Chondrocyte (in vitro differentiated cells): Measurements from ENCODE around the gene PPP2R2C. TPM values are rescaled to one million over a fixed set of nuclear protein-coding genes. Genes with fewer than 3 reads are reported as not detected.

Experiments
- DNase-seq: peaks from one replicate; pipeline ENCODE4 v3.0.0; 2021; ENCODE audit warnings: mixed read lengths, low spot score
- H3K27ac Mint-ChIP-seq: one replicate; pipeline ENCODE4 v1.8.0; 2021; ENCODE audit warnings: mild to moderate bottlenecking, moderate library complexity, mixed read lengths; ENCODE audit not compliant: unreplicated experiment
- H3K27me3 Mint-ChIP-seq: 2 replicates; pipeline ENCODE4 v1.8.0; 2021; ENCODE audit warnings: low read depth, mixed read lengths
- H3K36me3 Mint-ChIP-seq: 2 replicates; pipeline ENCODE4 v1.8.0; 2021; ENCODE audit warnings: low read depth, mixed read lengths
- H3K4me1 Mint-ChIP-seq: 2 replicates; pipeline ENCODE4 v1.8.0; 2021; ENCODE audit warnings: low read depth, mild to moderate bottlenecking, mixed read lengths
- H3K4me3 Mint-ChIP-seq: one replicate; pipeline ENCODE4 v1.8.0; 2021; ENCODE audit warnings: mild to moderate bottlenecking, moderate library complexity, mixed read lengths; ENCODE audit not compliant: unreplicated experiment
- H3K9me3 Mint-ChIP-seq: 2 replicates; pipeline ENCODE4 v1.8.0; 2021; ENCODE audit warnings: low read depth, mixed read lengths
- total RNA-seq: library from RNA; stranded (reverse); gene quantifications from 3 replicates; pipeline ENCODE4 v1.2.1, GENCODE V29; 2021
- TF ChIP-seq, protein P1 (sequence below): fragments of 200-600 bp; sonication (generic); IDR thresholded peaks from 2 replicates; pipeline ENCODE4 v1.5.0; 2021; ENCODE audit warnings: antibody characterized with exemption, mild to moderate bottlenecking, moderate library complexity

Gene PPP2R2C
- total RNA-seq, 1 donor from 2014 or later, result 0.10 TPM

DNA sequence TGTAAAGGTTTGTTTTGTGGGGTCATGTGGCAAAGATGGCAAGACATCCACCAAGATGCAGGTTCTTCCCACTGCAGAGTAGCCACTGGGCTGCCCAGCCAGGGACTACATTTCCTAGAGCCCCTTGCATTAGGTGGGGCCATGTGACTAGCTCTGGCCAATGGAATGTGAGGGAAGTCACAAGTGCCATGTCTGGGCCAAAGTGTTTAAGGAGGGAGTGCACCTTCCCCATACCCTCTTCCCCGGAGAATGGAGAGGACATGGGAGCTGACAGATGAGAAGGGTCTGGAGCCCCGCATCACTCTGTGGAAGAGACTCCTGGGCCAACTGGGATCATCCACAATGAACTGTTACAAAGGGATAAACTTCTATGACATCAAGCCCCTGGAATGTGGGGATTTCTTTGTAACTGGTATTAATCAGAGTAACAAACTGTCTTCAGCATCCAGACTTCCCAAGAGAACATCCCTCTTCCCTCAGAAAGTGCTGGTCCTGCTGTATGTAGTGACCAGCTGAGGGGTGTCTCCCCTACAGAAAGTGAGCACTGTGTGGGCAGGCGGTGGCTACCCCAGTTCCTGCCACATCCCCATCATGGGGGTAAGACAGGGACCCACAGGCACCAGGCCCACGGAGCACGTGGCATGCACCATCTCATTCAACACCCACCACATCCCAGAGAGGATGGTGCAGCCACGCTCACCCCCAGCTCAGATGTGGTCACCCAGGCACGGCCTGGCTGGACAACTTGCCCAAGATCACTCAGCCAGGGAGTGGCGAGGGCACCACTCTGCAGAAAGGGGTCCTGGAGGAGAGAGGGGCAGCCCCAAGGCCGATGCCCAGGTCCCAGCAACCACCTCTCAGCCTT, 10.9 kb downstream of the PPP2R2C start:
- DNase-seq, result no peak
- H3K27ac Mint-ChIP-seq, result no peak overlapping the region
- peaks cover 72% of the 10 kb centered on the region for H3K27me3 Mint-ChIP-seq
- no peaks in the 10 kb centered on the region for H3K36me3 Mint-ChIP-seq
- H3K4me1 Mint-ChIP-seq, result no peaks in the 10 kb centered on the region
- TF ChIP-seq, protein P1, sequence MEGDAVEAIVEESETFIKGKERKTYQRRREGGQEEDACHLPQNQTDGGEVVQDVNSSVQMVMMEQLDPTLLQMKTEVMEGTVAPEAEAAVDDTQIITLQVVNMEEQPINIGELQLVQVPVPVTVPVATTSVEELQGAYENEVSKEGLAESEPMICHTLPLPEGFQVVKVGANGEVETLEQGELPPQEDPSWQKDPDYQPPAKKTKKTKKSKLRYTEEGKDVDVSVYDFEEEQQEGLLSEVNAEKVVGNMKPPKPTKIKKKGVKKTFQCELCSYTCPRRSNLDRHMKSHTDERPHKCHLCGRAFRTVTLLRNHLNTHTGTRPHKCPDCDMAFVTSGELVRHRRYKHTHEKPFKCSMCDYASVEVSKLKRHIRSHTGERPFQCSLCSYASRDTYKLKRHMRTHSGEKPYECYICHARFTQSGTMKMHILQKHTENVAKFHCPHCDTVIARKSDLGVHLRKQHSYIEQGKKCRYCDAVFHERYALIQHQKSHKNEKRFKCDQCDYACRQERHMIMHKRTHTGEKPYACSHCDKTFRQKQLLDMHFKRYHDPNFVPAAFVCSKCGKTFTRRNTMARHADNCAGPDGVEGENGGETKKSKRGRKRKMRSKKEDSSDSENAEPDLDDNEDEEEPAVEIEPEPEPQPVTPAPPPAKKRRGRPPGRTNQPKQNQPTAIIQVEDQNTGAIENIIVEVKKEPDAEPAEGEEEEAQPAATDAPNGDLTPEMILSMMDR, result no peak
- H3K4me3 Mint-ChIP-seq, result no peak overlapping the region
- peaks cover 8% of the 10 kb centered on the region for H3K9me3 Mint-ChIP-seq

DNA sequence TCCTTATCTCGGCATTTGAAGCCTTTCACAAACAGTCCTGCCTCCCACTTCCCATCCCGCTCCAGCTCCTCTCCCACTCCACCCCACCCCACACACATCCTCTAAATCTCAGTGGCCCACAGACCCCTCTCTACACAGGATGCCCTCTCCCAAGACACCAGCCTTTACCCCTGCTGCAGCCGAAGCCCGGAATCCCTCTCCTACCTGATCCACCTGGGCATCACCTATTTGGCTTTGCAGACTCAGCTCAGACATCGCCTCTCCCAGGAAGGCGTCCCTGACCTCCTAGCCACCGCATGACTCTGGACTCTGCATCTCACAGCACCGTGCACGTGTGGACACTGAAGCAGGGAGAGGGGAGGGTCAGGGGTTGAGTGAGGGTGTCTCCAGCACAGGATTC, 11.5 kb downstream of the PPP2R2C start:
- DNase-seq, result no peak
- peaks cover 8% of the 10 kb centered on the region for H3K9me3 Mint-ChIP-seq
- H3K4me1 Mint-ChIP-seq, result no peaks in the 10 kb centered on the region
- no peak overlapping the region for H3K27ac Mint-ChIP-seq
- no peak overlapping the region for H3K4me3 Mint-ChIP-seq
- peaks cover 68% of the 10 kb centered on the region for H3K27me3 Mint-ChIP-seq
- TF ChIP-seq, protein P1, result no peak
- no peaks in the 10 kb centered on the region for H3K36me3 Mint-ChIP-seq

DNA sequence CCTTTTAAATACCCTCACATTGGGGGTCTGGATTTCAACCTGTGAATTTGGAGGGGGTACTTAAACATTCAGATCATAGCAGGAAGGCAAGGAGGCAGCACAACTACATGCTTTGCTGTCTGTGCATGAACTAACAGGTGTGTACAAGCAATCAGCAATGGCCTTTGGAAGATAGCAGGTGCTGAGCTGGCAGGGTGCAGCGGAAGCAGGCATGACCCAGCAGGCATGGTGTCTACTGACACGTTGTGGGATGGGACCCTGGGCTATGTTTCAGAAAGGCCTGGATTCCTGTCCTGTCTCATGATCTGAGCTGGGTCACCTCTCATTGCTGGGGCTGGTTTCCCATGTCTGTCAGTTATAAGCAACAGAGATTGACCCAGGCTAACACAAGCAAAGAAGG, 13.9 kb downstream of the PPP2R2C start:
- Mint-ChIP-seq H3K9me3 (peaks cover 8% of the 10 kb centered on the region), H3K27me3 (peaks cover 62% of the 10 kb centered on the region), H3K4me1 (no peaks in the 10 kb centered on the region), H3K4me3 (no peak overlapping the region), H3K36me3 (no peaks in the 10 kb centered on the region), H3K27ac (no peak overlapping the region)
- no peak for DNase-seq
- TF ChIP-seq, protein P1, result no peak

DNA sequence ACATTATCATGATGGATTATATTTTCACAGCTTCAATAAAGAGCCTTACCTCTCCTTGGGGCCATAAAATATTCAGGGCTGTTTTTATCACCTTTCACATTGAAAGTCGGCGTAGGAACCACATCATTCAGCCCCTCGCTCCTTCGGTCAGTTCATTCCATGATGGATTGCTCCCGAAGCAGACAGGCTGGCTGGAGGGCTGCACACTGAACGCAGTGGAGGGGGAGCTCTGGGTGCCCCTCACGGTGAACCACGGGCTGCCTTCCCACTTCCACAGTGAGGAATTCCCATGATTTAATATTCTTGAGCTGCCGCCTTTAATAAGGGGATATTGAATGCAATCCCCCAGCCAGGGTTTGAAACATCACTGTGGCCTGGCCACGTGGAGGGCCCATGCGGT, 16.0 kb downstream of the PPP2R2C start:
- Mint-ChIP-seq H3K36me3 (no peaks in the 10 kb centered on the region), H3K9me3 (peaks cover 8% of the 10 kb centered on the region), H3K4me1 (no peaks in the 10 kb centered on the region), H3K27me3 (peaks cover 63% of the 10 kb centered on the region), H3K4me3 (no peak overlapping the region), H3K27ac (no peak overlapping the region)
- TF ChIP-seq, protein P1, result no peak
- no peak for DNase-seq

DNA sequence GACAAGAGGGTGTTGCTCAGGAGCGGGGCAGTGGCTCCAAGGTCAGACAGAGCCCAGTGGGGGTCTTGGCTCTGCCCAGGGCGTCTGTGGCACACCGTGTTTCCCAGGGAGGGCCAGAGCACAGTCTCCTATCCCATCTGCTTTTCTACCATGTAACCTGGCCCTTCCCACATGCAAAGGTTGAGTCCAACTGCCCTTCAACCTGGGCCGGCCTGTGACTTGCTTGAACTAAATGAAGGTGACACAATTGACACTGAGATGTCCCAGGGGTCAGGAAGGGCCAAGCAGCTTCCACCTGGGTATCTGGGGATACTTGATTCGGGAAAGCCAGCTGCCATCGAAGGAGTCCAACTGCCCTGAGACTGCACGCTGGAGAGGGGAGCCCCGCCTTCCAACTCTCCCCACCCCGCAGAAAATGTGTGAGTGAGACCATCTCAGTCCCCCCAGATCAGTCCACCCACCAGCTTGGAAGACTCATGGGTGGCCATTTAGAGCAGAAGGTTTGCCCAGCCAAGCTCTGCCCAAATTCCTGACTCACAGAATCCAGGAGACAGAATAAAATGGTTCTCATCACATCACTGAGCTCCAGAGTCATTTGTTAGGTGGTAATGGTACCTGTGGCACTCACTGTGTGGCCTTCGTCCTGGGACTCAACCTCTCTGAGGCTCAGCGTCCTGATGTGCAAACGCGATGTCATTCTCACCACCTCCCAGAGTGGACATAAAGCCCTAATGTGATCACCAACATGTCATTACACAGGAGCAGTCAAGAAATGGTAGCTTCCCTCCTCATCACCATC, 18.1 kb downstream of the PPP2R2C start:
- Mint-ChIP-seq H3K4me3 (no peak overlapping the region), H3K27me3 (peaks cover 56% of the 10 kb centered on the region), H3K36me3 (no peaks in the 10 kb centered on the region), H3K9me3 (peaks cover 7% of the 10 kb centered on the region), H3K27ac (no peak overlapping the region), H3K4me1 (no peaks in the 10 kb centered on the region)
- DNase-seq, result no peak
- TF ChIP-seq, protein P1, result no peak
